ENCODE data around the gene KIF24.

DNA sequence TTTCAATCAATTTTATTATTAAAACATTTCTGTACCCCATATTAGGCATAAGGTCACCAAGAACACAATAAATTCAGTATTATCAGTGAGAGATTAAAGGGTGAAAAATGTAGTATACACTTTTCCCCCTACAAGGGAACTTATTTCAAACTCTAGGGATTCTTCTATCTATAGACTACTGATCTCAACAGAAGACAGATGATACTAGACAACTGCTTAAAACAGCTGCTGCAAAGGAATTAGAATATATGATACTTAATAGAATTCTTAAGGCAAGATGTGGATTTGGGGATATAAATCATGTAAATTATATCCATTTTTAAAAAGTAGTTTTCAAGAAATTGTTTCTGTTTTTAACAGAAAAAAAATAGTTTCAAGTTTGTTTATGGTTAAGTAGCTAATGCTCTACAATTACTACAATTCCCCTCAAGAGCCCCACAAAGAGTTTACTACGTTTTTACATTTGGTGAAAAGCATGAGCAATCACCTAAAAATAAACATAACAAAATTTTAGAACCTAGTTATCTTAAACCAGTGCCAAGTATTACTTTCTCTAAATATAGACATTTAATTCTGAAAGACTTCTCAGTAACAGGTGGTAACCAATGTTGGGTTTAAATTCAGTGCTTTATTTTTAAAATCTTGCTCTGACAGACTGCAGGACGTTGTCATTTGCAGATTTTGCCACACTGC lies 6.0 kb downstream of the KIF24 start:
- TF ChIP-seq, protein P1, sequence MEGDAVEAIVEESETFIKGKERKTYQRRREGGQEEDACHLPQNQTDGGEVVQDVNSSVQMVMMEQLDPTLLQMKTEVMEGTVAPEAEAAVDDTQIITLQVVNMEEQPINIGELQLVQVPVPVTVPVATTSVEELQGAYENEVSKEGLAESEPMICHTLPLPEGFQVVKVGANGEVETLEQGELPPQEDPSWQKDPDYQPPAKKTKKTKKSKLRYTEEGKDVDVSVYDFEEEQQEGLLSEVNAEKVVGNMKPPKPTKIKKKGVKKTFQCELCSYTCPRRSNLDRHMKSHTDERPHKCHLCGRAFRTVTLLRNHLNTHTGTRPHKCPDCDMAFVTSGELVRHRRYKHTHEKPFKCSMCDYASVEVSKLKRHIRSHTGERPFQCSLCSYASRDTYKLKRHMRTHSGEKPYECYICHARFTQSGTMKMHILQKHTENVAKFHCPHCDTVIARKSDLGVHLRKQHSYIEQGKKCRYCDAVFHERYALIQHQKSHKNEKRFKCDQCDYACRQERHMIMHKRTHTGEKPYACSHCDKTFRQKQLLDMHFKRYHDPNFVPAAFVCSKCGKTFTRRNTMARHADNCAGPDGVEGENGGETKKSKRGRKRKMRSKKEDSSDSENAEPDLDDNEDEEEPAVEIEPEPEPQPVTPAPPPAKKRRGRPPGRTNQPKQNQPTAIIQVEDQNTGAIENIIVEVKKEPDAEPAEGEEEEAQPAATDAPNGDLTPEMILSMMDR (IDR thresholded peaks at IDR 0.05) = no peak
- TF ChIP-seq EZH2 (IDR thresholded peaks at IDR 0.05; ENCODE audit: borderline replicate concordance, insufficient read depth, low read depth, low read length, poor library complexity, severe bottlenecking) = no peak
